ENCODE measurements around the gene MORC1. TPM values are rescaled to one million over a fixed set of nuclear protein-coding genes. Genes with fewer than 3 reads are reported as not detected.

The MORC1 gene
- total RNA-seq, 6 experiments from 2014 or later: 0.07 to 0.16 (median 0.14) TPM; not detected in 2

GRCh38 chr3:109098079-109098644, 19.8 kb downstream of the MORC1 start:
- WGBS (ENCODE audit: insufficient coverage, low coverage, low lambda C conversion rate, missing lambda C conversion rate): 44% methylated on average over 5 of the region's 5 CpGs

DNA sequence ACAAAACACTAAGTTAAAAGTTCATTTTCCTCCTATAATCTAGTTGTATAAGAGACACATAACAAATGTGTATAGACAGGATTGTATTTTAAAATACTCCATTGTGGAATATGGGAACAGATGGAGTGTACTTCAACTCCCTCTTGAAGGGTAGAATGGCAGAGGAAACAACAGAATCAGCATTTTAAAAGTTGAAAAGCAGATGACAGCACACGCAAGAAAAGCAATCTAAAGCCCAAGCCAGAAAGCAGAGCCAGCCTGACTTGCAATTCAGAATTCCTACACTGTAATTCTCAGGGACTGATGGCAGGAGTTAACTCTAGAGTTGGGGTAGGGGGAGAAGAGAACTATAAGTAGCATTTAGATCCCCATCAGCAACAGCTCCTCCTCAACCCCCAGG, 22.8 kb downstream of the MORC1 start:
- TF ChIP-seq POLR2A (IDR thresholded peaks at IDR 0.05) (no peak), CTCF (IDR thresholded peaks at IDR 0.05) (no peak)
- no peak for DNase-seq
- H3K9me3 ChIP-seq: no peaks in the 10 kb centered on the region
- H3K27ac ChIP-seq: no peak overlapping the region
- WGBS (ENCODE audit: insufficient coverage, low coverage, low lambda C conversion rate, missing lambda C conversion rate): 93% methylated on average over 1 of the region's 1 CpG
- intact Hi-C loops (cut with DNase I): no loop called here
- no peak overlapping the region for H3K4me3 ChIP-seq
- no peak for ATAC-seq
- H3K27me3 ChIP-seq: no peaks in the 10 kb centered on the region
- no peaks in the 10 kb centered on the region for H3K4me1 ChIP-seq
- H3K36me3 ChIP-seq: no peaks in the 10 kb centered on the region

More at GRCh38 chr3:109098079-109098644, 19.8 kb downstream of the MORC1 start:
- DNase-seq: peak in 1 of 3 donors; percentile 27
- no peaks in the 10 kb centered on the region for H3K36me3 ChIP-seq
- no peaks in the 10 kb centered on the region for H3K27me3 ChIP-seq
- no peak overlapping the region for H3K4me3 ChIP-seq
- no peak for TF ChIP-seq POLR2A (IDR thresholded peaks at IDR 0.05)
- peak; percentile 29 to 52 (median 44) for TF ChIP-seq CTCF (IDR thresholded peaks at IDR 0.05)
- H3K4me1 ChIP-seq: no peaks in the 10 kb centered on the region
- no peak overlapping the region for H3K27ac ChIP-seq
- H3K9me3 ChIP-seq: no peaks in the 10 kb centered on the region
- intact Hi-C loops (cut with DNase I): no loop called here
- peak; percentile 79 to 86 (median 84) for ATAC-seq

DNA sequence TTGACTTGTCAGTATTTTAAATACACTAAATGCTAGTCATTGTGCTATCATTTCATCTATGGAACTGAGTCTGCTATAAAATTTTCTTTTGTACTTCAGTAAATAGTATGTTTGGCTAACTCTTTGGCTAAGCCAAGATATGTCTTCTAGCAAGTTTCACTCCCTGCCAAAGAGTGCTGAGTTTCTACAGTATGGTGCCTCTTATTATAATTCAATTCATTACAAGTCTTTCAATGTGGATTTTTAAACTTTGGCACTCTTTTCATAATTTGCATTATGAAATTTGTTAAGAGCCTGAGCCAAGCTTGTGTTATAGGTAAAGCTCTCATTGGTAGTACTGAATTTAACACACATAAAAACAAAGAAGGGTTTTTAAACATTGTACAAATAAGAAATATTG, 24.4 kb downstream of the MORC1 start:
- Histone ChIP-seq H3K4me3 (no peak overlapping the region), H3K4me1 (no peaks in the 10 kb centered on the region), H3K9me3 (no peaks in the 10 kb centered on the region), H3K27me3 (no peaks in the 10 kb centered on the region), H3K36me3 (no peaks in the 10 kb centered on the region), H3K27ac (no peak overlapping the region)
- intact Hi-C loops (cut with DNase I): no loop called here
- DNase-seq (no peak), ATAC-seq (no peak)
- no peak for TF ChIP-seq CTCF (IDR thresholded peaks at IDR 0.05)
- TF ChIP-seq POLR2A (IDR thresholded peaks at IDR 0.05): no peak

DNA sequence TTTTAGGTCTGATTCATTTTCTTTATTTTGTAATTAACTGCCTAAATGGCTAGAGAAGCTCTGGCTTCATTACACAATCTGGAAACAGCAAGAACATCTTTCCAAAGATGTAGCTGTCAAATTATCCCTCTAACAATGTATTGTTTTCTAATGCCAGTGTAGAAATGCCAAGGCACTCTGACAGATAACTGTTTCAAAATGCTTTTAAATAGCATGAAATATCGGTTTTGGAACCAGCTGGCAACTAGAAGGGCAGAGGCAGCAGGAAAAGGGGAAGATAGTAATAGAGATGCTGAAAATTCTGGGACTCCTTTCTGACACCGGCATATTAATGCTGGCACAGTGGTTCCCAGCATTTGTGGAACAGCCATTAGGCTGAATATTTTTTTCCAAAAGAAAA, 26.1 kb downstream of the MORC1 start:
- no peak overlapping the region for H3K27ac ChIP-seq
- intact Hi-C loops (cut with DNase I): no loop called here
- H3K36me3 ChIP-seq: no peaks in the 10 kb centered on the region
- no peak for TF ChIP-seq POLR2A (IDR thresholded peaks at IDR 0.05)
- TF ChIP-seq CTCF (IDR thresholded peaks at IDR 0.05): no peak
- no peaks in the 10 kb centered on the region for H3K4me1 ChIP-seq
- H3K9me3 ChIP-seq: no peaks in the 10 kb centered on the region
- no peaks in the 10 kb centered on the region for H3K27me3 ChIP-seq
- DNase-seq (no peak), ATAC-seq (no peak)
- no peak overlapping the region for H3K4me3 ChIP-seq
- 9% methylated on average over 2 of the region's 2 CpGs for WGBS (ENCODE audit: insufficient coverage, low coverage, low lambda C conversion rate, missing lambda C conversion rate)

GRCh38 chr3:109089265-109089664, 28.7 kb downstream of the MORC1 start:
- Histone ChIP-seq H3K36me3 (no peaks in the 10 kb centered on the region), H3K9me3 (no peaks in the 10 kb centered on the region), H3K4me3 (no peak overlapping the region), H3K27ac (no peak overlapping the region), H3K4me1 (no peaks in the 10 kb centered on the region), H3K27me3 (no peaks in the 10 kb centered on the region)
- intact Hi-C loops (cut with DNase I): no loop called here
- no peak for ATAC-seq
- 58% methylated on average over 1 of the region's 1 CpG for WGBS (ENCODE audit: insufficient coverage, low coverage, low lambda C conversion rate, missing lambda C conversion rate)
- TF ChIP-seq POLR2A (IDR thresholded peaks at IDR 0.05) (no peak), CTCF (IDR thresholded peaks at IDR 0.05) (no peak)
- DNase-seq: no peak
